CD4-positive, alpha-beta T cell treated with Interleukin-4 for 4 hours (primary cell): ENCODE measurements around the gene MOGAT1.
"Not testable (repeated sequence)": the region's sequence is repeated elsewhere in the genome, so short reads cannot be mapped to it uniquely, and the experiment has no call there.

Source experiments
- DNase-seq: peaks from one replicate; pipeline ENCODE4 v3.0.0-alpha.2; 2020

The MOGAT1 gene

DNA sequence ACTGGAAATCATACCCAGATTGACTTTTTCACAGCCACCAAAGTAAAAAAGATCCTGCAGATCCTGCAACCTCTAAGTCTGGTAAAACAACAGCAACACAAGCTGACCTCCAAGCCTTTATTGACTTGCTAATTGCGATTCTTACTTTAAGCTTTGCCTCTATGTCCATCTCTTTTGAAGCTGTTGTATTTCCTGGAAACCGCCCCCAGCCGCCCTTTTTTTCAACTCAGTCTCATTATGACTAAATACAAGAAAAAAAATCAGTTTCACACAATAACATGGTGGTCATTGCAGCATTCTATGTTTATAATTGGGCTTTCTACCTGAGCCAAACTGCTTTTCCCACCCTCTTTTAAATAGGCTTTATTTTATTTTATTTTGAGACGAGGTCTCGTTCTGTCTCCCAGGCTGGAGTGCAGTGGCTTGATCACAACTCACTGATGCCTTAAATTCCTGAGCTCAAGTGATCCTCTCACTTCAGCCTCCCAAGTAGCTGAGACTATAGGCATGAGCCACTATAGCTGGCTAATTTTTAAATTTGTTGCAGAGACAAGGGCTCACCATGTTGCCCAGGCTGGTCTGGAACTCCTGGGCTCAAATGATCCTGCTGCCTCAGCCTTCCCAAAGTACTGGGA, 76.2 kb downstream of the MOGAT1 start:
- no peak for DNase-seq

DNA sequence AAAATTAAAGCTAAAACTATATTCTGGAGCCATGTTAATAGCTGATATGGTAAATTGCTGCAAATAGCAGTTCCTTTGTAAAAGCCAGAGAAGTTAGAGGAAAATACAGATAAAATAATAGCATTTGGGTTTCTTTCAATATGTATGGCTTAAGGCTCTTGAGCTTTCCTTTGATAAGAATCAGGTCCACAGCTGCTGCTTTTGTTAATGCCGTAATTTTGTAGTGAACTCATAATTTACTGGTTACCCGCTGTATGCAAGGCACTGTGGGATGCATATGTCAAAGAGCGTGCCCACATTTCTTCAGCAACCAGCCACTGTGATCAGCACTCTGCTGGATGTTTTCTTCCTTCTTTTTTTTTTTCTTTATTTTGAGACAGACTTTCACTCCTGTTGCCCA, 79.1 kb downstream of the MOGAT1 start:
- no peak for DNase-seq

DNA sequence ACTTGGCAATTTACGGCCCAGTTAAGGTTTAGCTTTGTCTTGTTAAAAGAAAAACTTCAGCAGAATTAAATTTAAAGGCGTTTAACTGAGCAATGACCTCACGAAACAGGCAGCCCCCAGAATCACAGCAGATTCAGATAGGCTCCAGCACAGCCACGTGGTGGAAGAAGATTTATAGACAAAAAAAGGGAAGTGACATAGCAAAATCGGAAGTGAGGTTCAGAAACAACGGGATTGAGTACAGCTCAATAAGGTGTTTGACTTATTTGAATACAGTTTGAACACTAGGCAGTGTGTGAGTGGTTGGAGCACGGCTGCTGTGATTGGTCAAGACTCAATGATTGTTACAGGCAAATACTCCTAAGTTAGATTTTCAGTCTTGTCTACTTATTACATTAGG, 79.8 kb downstream of the MOGAT1 start:
- no peak for DNase-seq

DNA sequence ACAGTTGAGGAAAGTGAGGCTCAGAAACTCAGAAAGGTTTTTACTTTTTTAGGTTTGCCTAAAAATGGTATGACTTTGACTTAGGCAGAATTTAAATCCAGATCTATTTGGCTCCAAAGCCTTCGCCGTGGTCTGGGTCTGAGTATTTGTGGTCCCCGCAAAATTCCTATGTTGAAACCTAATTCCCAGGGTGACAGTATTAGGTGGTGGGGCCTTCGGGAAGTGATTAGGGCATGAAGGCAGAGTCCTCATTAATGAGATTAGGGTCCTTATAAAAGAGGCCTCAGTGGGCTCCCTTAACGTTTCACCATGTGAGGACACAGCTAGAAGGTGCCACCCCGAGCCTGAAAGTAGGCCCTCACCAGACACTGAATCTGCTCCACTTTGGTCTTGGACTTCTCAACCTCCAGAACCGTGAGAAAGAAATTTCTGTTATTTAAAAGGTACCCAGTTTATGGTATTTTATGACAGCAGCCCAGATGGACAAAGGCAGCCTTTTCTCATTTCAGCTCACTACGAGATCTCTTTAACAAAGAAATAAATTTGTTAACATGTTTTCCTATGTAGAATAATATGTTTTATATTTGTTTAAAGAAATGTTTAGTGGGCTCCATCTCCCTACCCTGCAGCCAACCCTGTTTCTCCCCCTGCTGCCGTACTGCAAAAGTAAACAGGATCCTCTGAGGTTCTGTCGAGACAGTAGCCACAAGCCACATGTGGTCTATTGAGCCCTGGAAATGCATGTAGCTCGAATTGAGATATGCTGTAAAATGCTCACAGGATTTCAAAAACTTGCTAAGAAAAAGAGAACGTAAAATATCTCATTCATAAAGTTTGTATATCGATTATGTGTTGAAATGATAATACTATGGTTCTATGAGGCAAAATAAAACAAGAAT, 80.6 kb downstream of the MOGAT1 start:
- DNase-seq: no peak

DNA sequence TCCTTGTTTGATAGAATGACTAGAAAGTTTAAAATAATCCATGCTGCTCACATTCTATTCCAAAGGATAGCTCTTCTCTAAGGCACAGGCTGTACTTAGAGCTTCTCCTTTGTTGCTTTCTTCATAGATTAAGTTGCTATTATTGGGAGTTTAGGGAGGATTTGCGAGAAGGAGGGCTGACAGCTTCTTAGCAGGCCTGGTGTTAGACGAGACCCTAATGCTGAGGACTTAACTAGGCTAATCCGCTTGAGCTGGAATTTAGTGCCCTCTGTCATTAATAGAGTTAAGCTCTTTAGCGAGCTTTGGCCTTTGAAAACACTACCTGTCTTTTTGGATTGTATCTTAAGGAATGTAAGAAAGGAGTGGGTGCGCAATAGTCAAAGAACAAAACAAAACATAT, 81.3 kb downstream of the MOGAT1 start:
- DNase-seq: no peak

DNA sequence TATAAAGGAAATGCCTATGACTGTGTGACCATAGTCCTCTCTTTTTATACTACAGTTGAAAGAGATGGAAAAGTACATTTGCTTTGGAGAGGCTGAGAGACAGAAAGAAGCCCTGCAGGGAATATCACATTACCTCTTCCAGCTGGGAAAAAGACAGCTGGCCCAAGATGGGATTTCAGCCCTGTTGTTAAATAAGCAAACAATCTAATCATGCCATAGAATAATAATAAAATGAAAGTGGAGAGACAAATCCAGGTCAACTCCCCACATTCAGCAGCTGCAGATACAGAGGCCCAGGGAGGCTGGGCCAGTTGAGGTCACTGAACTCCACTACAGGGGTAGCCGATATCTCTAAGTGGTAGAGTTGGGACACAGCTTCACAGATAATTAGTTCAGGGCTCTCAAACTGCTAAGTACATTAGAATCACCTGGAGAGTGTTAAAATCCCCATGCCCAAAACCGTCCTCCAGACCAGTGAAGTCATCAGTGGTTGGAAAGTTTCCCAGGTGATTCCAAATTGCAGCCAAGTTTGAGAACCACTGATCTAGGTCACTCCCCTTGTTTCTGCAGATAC, 81.9 kb downstream of the MOGAT1 start:
- DNase-seq: no peak

DNA sequence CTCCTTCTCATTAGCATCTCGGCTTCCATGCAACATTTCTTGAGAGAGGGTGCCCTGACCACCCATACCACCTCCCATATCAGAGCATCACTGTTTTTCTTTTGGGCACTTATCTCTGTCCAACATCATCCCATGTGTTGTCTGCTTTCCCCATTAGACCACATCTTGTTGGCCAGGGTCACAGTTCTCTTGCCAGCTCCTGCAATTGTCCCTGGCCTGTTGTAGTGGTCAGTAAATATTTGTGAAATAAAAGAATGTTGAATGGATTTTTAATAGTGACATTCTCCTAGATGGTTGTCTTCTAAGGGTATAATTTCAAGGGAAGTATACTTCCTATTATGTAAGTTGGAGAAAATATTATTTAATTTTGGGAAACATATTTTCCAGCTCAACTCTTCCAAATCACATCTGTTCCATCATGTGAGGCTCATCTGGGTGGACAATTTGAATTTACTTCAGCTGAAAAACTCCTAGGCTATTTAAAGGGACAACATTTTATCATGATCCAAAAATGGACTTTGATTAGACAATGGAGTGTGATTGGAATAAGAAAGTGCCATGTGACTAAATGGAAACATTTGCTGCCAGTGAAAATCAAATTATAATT, 83.0 kb downstream of the MOGAT1 start:
- DNase-seq: no peak

DNA sequence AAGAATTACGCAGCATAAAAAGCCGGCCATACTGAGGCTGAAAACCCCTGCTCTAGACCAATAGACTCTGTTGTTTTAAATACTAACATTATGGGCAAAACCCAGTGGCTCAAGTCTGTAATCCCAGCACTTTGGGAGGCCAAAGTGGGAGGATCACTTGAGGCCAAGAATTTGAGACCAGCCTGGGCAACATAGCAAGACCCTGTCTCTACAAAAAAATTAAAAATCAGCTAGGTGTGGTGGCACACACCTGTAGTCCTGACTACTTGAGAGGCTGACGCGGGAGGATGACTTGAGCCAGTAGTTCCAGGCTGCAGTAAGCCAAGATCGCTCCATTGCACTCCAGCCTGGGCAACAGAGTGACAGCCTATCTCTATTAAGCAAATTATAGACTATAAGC, 84.1 kb downstream of the MOGAT1 start:
- not testable (repeated sequence) for DNase-seq

DNA sequence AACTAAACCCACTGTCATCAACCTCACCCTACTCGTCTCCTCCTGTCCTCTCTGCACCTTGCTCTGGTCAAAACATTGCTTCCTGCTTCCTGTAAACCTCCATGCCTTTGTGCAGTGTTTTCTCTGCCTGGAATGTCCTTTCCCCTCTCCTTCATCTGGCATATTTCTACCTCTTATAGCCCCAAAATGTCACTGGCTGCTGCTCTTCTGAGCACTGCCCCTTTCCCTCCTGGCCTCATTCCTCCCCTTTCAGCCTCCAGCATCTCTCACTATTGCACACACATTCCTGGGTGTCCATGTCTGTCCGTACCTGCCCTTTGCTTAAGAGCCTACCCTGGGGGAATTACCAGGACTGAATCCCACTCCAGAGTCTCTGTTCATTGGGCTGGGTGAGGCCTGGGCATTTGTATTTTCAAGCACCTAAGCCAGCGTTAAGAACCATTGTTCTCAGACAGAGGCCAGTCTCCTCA, 84.9 kb downstream of the MOGAT1 start:
- DNase-seq: no peak

DNA sequence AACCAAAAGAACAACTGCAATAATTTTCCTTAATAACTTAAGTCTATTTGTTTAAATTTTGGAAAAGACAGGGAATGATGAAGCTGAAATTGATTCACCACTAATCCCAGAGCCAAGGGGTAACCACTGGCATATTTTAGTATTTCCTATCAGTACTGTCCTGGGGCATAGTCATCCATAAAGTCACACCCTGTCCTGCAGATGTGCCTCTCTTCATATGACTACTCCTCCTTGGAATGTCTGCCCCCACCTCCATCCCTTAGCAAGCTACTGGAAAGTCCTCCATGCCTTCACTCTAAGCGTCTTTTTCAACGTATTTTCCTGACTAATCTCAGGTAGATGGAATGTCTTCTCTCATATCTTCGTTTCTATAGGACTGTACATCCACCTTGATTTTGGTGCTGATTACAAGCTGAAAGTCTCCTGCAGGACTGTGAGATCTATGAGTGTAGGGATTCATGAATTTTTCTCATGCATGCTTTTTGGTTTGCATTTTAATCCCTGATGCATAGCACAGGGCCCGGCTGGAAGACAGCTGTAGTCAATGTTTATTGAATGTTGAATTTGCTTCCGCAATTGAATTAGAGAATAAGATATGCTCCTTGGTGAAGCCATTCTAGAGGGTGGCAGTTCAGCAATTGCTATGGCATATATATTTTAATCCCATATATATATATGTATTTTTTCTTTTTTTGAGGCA, 85.6 kb downstream of the MOGAT1 start:
- no peak for DNase-seq
